HG02852 (cell line): ENCODE measurements around the gene CD109.
"Not testable (repeated sequence)": the region's sequence is repeated elsewhere in the genome, so short reads cannot be mapped to it uniquely, and the experiment has no call there.

Experiments used
- ATAC-seq: cut with Tn5 transposase; IDR thresholded peaks from one replicate; pipeline ENCODE4 v1.9.1; 2021; ENCODE audit warnings: mild to moderate bottlenecking, moderate library complexity; ENCODE audit not compliant: unreplicated experiment

CD109 gene

GRCh38 chr6:73784726-73785505 lies 88.9 kb downstream of the CD109 start:
- no peak for ATAC-seq

GRCh38 chr6:73790574-73790973 lies 94.6 kb downstream of the CD109 start:
- ATAC-seq: no peak

- ATAC-seq: no peak
These were observed 95.3 kb downstream of the CD109 start for GRCh38 chr6:73791336-73791735.

GRCh38 chr6:73792738-73793137 lies 96.7 kb downstream of the CD109 start:
- ATAC-seq: no peak

GRCh38 chr6:73796881-73797280 lies 100.9 kb downstream of the CD109 start:
- no peak for ATAC-seq

GRCh38 chr6:73797861-73798260 lies 101.9 kb downstream of the CD109 start:
- no peak for ATAC-seq

- ATAC-seq: peak; percentile 87
These were observed 102.6 kb downstream of the CD109 start for GRCh38 chr6:73798592-73798991.

GRCh38 chr6:73800997-73801396 lies 105.0 kb downstream of the CD109 start:
- ATAC-seq: no peak

- no peak for ATAC-seq
These were observed 105.8 kb downstream of the CD109 start for GRCh38 chr6:73801652-73802268.

- no peak for ATAC-seq
These were observed 106.4 kb downstream of the CD109 start for GRCh38 chr6:73802366-73802765.

GRCh38 chr6:73803562-73804241 lies 107.7 kb downstream of the CD109 start:
- ATAC-seq: no peak

GRCh38 chr6:73805221-73805620 lies 109.2 kb downstream of the CD109 start:
- ATAC-seq: not testable (repeated sequence)

GRCh38 chr6:73805982-73806381 lies 110.0 kb downstream of the CD109 start:
- not testable (repeated sequence) for ATAC-seq

GRCh38 chr6:73811706-73812105 lies 115.7 kb downstream of the CD109 start:
- no peak for ATAC-seq

- ATAC-seq: no peak
These were observed 121.2 kb downstream of the CD109 start for GRCh38 chr6:73817253-73817652.

GRCh38 chr6:73823046-73823735 lies 127.2 kb downstream of the CD109 start:
- no peak for ATAC-seq

- ATAC-seq: no peak
These were observed 127.8 kb downstream of the CD109 start for GRCh38 chr6:73823832-73824231.

- ATAC-seq: no peak
These were observed 130.6 kb downstream of the CD109 start for GRCh38 chr6:73826571-73826970.

- no peak for ATAC-seq
These were observed 134.1 kb downstream of the CD109 start for GRCh38 chr6:73830119-73830518.

GRCh38 chr6:73832313-73832712 lies 136.3 kb downstream of the CD109 start:
- no peak for ATAC-seq

GRCh38 chr6:73844696-73845095 lies 148.7 kb downstream of the CD109 start:
- not testable (repeated sequence) for ATAC-seq
